ACHN (cell line): Measurements from ENCODE around the gene MCM7.

ENCODE experiments used
- DNase-seq: peaks from one replicate; pipeline ENCODE4 v3.0.0-alpha.2; 2015
- in situ Hi-C: cut with HindIII; loops from 2 replicates; pipeline ENCODE4 v1.10.0; 2017; ENCODE audit warnings: low sequenced_read_pairs, low pct_ligation_motif_present, low pct_unique_long_range_greater_than_20kb

The MCM7 gene

GRCh38 chr7:100049441-100050291 lies 51.5 kb downstream of the MCM7 start, which contains the start of gene ZSCAN21:
TSS of gene ZSCAN21 (plus strand) at chr7:100049774. CDS start at chr7:100057007, 7,233 bp downstream.
- DNase-seq, result peak; percentile 90
- in situ Hi-C loops, result no loop called here

GRCh38 chr7:100048680-100049079 lies 52.5 kb downstream of the MCM7 start:
- DNase-seq, result no peak
- in situ Hi-C loops, result no loop called here

GRCh38 chr7:100044718-100045117 lies 56.5 kb downstream of the MCM7 start:
- in situ Hi-C loops, result no loop called here
- DNase-seq, result no peak
